BJ (cell line): ENCODE data around the gene SLC16A8. TPM values are rescaled to one million over a fixed set of nuclear protein-coding genes. Genes with fewer than 3 reads are reported as not detected.

Experiments used
- CTCF ChIA-PET: fragments of 350-600 bp; formaldehyde crosslinking; extraction: SDS; loops from one replicate; lab custom pipeline; 2021; ENCODE audit warnings: antibody characterized with exemption, inconsistent platforms; lab: Yijun Ruan, JAX
- POLR2A ChIA-PET: fragments of 300-600 bp; sonication (Branson Sonifier 250); formaldehyde crosslinking; extraction: SDS; loops from one replicate; lab custom pipeline; 2021; ENCODE audit warnings: antibody characterized with exemption; lab: Charles Lee
- DNase-seq: peaks from one replicate; pipeline ENCODE4 v3.0.0-alpha.2; 2011; ENCODE audit warnings: low read depth
- H3K27me3 ChIP-seq: 2 replicates; pipeline ENCODE4 v1.6.0; 2011; ENCODE audit warnings: low read length; ENCODE audit not compliant: control insufficient read depth, insufficient read depth
- H3K36me3 ChIP-seq: 2 replicates; pipeline ENCODE4 v1.5.1; 2011; ENCODE audit warnings: low read length; ENCODE audit not compliant: control insufficient read depth, insufficient read depth
- H3K4me3 ChIP-seq: 2 replicates; pipeline ENCODE4 v1.5.1; 2011; ENCODE audit warnings: low read depth, mild to moderate bottlenecking, control low read depth, low read length
- CTCF ChIP-seq: IDR thresholded peaks from 2 replicates; pipeline ENCODE4 v1.5.1; 2011; ENCODE audit warnings: low read depth, mild to moderate bottlenecking, control low read depth, inconsistent platforms, low read length, moderate library complexity; ENCODE audit not compliant: insufficient read depth
- polyA plus RNA-seq: library from polyadenylated mRNA; depleted of rRNA; stranded (reverse); fragments of >200 nt; gene quantifications from 2 replicates; pipeline ENCODE4 v1.2.3, GENCODE V29; 2011

SLC16A8 gene
- polyA plus RNA-seq, 1 experiment: 0.10 TPM

- Histone ChIP-seq H3K4me3 (no peak overlapping the region), H3K27me3 (peaks cover 4% of the 10 kb centered on the region), H3K36me3 (no peaks in the 10 kb centered on the region)
- CTCF ChIA-PET: no interaction called here
- POLR2A ChIA-PET: no interaction called here
- no peak for TF ChIP-seq CTCF
- DNase-seq: no peak
These were observed 37.8 kb downstream of the SLC16A8 start for GRCh38 chr22:38046070-38046748.

GRCh38 chr22:38043151-38044039, 40.6 kb downstream of the SLC16A8 start:
- Histone ChIP-seq H3K27me3 (no peaks in the 10 kb centered on the region; the same call in 1 of the 2 replicates), H3K4me3 (no peak overlapping the region), H3K36me3 (no peaks in the 10 kb centered on the region)
- no peak for TF ChIP-seq CTCF
- ChIA-PET CTCF (interaction anchor here (0.6 to 2.5 kb wide), 4 partner anchors 9 to 1075 kb away, joined by 3 to 11 read pairs (median 3); no protein-coding TSS in a partner anchor), POLR2A (no interaction called here)
- no peak for DNase-seq

DNA sequence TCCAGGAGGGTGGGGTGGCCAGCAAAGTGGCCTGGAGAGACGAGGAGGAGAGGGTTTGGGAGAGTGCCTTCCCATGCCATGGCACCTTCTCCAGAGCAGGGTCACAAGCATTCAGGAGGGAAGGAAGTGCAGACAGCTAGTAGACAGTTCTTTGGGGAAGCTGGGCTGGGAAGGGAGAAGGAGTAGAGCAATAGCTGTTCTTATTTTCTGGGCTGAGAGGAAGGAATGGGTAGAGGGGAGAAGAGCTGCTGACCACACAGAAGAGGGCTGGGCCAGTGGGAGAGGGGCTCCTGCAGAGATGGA, 41.5 kb downstream of the SLC16A8 start:
- no peak overlapping the region for H3K4me3 ChIP-seq
- no peak for TF ChIP-seq CTCF
- DNase-seq: no peak
- POLR2A ChIA-PET: interaction anchor here (0.6 kb wide), 1 partner anchor 266 kb away, joined by 4 read pairs; no protein-coding TSS in a partner anchor
- H3K36me3 ChIP-seq: no peaks in the 10 kb centered on the region
- H3K27me3 ChIP-seq: no peaks in the 10 kb centered on the region; the same call in 1 of the 2 replicates
- CTCF ChIA-PET: interaction anchor here (1.1 to 2.5 kb wide), 2 partner anchors 10 to 310 kb away, joined by 3 to 11 read pairs; no protein-coding TSS in a partner anchor

DNA sequence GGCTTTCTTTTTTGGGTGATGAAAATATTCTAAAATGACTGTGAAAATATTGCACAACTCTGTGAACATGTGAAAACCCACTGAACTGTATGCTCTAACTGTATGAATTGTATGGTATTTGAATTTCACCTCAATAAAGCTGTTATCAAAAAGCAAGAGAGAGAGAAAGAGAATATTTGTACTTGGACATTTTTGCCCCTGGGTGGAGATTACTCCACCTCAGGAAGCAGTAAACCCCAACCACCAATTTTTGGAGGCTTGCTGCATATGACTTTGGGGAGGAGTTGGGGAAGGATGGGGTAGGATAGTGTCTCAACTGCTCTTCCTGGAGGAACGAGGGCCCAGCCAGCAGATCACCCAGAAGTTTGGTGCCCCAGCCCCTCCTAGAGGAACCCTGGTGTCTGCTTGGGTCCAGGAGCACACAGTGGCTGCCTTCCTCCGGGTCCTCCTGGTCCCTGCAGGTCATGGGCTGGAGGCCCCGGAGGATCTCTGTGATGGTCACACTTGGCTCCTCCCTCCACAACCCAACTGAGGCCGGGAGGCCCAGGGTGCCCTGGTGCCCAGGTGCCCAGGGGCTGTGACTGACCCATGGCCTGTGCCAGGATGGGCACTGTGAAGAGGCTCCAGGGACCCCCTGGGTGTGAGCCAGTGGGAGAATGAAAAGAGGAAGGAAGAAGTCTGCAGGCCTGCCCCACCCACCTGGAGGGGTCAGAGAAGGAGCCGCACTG, 42.1 kb downstream of the SLC16A8 start:
- no peak for DNase-seq
- Histone ChIP-seq H3K27me3 (no peaks in the 10 kb centered on the region; the same call in 1 of the 2 replicates), H3K36me3 (no peaks in the 10 kb centered on the region), H3K4me3 (no peak overlapping the region)
- POLR2A ChIA-PET: interaction anchor here (0.6 kb wide), 1 partner anchor 266 kb away, joined by 4 read pairs; no protein-coding TSS in a partner anchor
- TF ChIP-seq CTCF: no peak
- CTCF ChIA-PET: interaction anchor here (2.5 kb wide), 1 partner anchor 10 kb away, joined by 11 read pairs; no protein-coding TSS in a partner anchor
